GM19324 (cell line): ENCODE results near the gene SLIT1.

Source experiments
- ATAC-seq: cut with Tn5 transposase; IDR thresholded peaks from one replicate; pipeline ENCODE4 v1.9.1; 2021; ENCODE audit warnings: mild to moderate bottlenecking, moderate library complexity; ENCODE audit not compliant: unreplicated experiment, low FRiP score

SLIT1 gene

DNA sequence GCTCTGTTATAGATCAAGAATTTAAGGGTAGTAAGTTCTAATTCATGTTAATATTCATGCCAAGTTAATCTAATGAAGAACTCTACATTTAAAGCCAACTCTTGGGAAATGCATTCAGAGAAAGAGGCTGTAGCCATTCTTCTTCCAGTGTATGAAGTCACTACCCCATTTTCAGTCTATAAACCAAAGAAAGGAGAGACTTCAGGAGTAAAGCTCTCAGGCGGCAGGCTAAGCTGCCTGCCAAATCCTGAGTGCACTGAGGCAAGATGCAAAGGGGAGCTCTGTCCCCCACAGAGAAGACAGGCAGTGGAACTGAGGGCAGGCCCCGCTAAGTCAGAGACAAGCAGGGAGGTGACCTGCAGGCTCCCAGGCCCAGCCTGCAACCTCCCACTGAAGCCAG lies 41.5 kb downstream of the SLIT1 start:
- no peak for ATAC-seq

DNA sequence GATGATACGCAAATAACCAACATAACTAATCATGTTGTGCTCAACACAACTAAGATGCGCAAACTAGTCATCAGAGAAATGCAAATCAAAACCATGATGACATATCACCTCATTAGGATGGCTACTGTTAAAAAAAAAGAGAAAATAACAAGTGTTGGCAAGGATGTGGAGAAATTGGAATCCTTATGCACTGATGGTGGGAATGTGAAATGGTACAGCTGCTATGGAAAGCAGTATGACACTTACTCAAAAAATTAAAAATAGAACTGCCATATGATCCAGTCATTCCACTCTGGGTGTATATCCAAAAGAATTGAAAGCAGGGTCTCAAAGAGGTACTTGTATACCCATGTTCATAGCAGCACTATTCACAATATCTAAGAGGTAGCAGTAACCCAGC lies 42.9 kb downstream of the SLIT1 start:
- no peak for ATAC-seq

- ATAC-seq = no peak
These were observed 44.6 kb downstream of the SLIT1 start for GRCh38 chr10:97140902-97141745.

- no peak for ATAC-seq
These were observed 45.5 kb downstream of the SLIT1 start for GRCh38 chr10:97140049-97140846.

- ATAC-seq = no peak
These were observed 46.1 kb downstream of the SLIT1 start for GRCh38 chr10:97139651-97140048.

GRCh38 chr10:97138846-97139245 lies 46.9 kb downstream of the SLIT1 start:
- no peak for ATAC-seq

DNA sequence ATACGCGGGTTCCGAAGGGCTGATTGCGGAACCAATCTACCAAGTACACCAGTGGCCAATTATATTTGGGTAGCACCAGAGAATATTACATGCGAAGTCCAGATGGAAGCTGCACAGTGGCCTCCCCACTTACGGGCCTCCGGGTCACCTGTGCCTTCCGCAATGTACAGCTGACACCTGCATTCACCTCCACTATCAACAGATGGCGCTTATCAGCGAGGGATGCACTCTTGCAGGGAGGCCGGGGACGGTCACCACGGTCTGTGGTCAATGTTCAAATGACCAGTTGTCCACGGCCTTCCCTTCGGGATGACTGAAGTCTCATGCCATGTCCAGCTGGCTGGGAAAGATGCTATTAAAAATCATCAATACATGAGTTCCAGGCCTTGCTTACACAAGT lies 47.6 kb downstream of the SLIT1 start:
- no peak for ATAC-seq

DNA sequence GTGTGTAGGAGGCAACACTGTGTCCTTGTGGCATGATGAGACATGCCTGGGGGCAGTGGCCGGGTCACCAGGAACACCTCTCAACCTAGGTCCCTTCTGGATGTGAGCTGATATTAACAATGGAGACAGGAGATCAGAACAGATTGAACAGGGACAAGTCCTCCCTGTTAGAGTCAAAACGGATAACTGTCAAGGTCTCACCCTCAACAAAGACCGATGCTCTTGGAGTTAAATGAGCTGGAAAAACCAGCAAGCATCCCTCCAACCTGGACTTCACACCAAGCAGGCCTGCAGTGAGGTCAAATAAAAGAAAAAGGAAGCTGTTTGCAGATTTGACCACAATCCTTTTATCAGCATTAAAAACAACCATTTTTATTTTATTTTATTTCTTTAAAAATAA lies 49.0 kb downstream of the SLIT1 start:
- no peak for ATAC-seq

GRCh38 chr10:97135464-97135863 lies 50.3 kb downstream of the SLIT1 start:
- no peak for ATAC-seq

DNA sequence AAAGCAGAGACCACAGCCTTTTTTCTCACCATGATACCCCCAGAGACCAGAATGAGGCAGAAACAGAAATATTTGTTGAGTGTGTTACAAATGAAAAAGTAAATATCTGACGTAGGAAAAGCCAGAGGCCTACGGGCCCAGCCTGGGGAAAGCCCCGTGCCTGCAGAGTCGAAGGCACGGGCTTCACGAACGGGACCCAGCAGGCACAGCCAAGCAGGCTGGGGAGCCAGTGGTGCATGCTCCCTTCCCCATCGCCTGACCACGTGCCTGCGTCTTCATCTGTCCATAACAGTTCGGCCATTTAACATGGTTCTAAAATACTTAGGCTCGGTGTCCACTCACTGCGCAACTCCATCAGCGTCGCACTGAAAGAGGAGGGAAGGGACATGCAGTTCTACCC lies 50.8 kb downstream of the SLIT1 start:
- no peak for ATAC-seq

GRCh38 chr10:97134110-97134509 lies 51.6 kb downstream of the SLIT1 start:
- ATAC-seq = no peak

- ATAC-seq = no peak
These were observed 53.5 kb downstream of the SLIT1 start for GRCh38 chr10:97132273-97132672.

- ATAC-seq = no peak
These were observed 54.1 kb downstream of the SLIT1 start for GRCh38 chr10:97131666-97132065.

DNA sequence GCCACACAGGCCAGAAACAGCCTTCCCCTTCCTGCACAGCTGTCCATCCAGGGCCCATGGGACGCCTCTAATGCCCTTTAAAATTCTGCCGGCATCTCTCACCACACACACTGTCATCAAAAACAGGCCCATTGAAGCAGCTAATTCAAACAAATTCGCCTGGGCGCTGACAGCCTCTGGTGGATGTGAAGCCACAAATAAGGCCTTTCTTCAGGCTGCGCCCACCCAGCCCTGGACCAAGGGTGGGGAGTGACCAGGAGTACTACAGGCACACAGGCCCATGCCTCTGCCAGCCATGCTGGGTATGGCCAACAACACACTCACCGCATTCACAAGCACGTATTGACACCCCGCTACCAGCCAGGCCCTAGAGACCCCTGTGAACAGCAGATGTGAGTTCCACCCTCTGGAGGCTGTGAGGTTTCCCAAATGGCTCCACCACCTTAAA lies 54.6 kb downstream of the SLIT1 start:
- ATAC-seq = no peak

- no peak for ATAC-seq
These were observed 56.1 kb downstream of the SLIT1 start for GRCh38 chr10:97129666-97130065.

GRCh38 chr10:97128516-97129154 lies 57.1 kb downstream of the SLIT1 start:
- no peak for ATAC-seq

DNA sequence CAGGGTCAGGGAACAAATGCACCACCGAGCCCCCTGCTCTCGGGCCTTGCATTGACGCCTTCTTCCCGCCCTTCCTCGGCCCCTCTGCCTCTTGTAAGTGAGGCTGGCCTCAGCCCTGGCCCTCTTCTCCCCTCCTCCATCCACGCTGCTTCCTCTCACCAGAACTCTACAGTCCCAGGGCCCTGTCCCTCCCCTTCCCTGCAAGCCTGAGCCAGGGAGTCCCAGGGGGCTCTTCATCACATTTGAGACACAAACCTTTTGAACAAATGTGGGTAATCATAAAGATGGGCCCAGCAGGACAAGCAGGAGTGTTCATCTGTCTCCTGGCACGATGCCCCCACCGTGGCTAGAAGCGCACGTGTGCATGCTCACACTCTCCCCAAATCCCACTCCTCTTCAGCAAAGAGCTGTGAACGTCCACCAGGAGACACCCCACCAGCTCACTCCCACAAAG lies 57.7 kb downstream of the SLIT1 start:
- ATAC-seq = no peak

GRCh38 chr10:97127509-97127908 lies 58.2 kb downstream of the SLIT1 start:
- ATAC-seq = no peak

GRCh38 chr10:97124211-97124610 lies 61.5 kb downstream of the SLIT1 start:
- no peak for ATAC-seq

DNA sequence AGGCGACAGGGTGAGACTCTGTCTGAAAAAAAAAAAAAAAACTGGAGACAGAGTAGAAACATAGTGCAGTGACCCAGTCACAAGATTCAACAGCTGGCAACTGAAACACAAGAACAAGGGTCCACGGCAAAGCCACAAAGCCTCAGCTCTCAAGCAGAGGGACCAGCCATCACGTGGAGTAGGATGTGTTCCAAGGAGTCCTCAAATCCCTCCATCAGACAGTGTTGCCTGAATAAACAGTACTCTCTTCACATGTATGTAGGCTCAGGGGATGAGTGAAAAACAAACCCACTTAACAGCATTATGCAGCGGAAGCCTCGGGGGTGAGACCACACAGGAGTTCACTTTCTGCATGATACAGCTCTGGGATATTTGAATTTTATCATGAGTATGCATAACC lies 62.0 kb downstream of the SLIT1 start:
- no peak for ATAC-seq

- no peak for ATAC-seq
These were observed 64.7 kb downstream of the SLIT1 start for GRCh38 chr10:97121041-97121440.
